NCI-H2196 treated with DMSO at 0.1 percent for 48 hours (cell line): ENCODE results near the gene BRD9.
"Not testable (repeated sequence)": the region's sequence is repeated elsewhere in the genome, so short reads cannot be mapped to it uniquely, and the experiment has no call there.

Source experiments
- DNase-seq: peaks from one replicate; lab custom pipeline; 2025; ENCODE audit not compliant: unreplicated experiment; lab: John Stamatoyannopoulos, UW

BRD9 gene

DNA sequence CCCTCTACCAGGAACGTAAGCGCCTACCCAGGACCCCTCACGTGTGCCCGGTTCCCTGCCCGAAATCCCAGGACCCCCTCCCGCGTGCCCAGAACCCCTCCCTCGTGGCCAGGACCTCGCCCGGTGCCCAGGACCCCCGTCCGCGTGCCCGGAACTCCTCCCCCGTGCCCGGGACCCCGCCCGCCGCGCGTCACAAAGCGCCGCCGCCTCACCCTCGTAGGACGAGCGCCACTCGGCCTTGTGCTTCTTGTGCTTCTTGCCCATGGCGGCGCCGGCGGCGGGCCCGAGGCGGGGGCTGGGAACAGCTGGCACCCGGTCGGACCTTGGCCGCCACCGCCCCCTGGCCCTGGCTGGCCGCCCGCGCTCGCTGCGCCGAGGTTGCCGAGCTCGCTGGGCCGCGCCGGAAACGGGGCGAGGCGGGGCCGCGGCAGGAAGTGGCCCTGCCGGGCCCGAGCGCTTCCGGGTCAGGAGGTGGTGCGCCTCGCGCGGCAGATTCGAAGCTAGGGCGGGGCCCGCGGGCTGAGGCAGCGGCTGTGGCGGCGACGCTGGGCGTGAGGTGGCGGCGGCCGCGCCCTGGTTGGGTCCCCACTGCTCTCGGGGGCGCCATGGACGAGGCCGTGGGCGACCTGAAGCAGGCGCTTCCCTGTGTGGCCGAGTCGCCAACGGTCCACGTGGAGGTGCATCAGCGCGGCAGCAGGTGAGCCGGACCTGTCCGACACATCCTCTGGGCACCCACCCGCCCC is at the start of gene BRD9, which contains the start of gene TRIP13:
Gene BRD9 (minus strand): TSS at position 408 of the 743 bp plus-strand sequence. CDS start 144 bp downstream, at position 264.
Gene TRIP13 (plus strand): TSS at position 491 of the 743 bp plus-strand sequence. CDS start 115 bp downstream, at position 606.
- DNase-seq, result peak; percentile 71

DNA sequence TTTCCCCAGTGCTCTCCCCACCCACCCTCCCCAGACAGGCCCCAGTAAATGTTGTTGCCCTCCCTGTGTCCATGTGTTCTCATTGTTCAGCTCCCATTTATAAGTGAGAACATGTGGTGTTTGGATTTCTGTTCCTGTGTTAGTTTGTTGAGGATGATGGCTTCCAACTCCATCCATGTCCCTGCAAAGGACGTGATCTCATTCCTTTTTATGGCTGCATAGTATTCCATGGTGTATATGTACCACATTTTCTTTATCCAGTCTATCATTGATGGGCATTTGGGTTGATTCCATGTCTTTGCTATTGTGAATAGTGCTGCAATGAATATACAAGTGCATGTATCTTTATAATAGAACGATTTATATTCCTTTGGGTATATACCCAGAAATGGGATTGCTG is 48.1 kb upstream of the BRD9 start:
- DNase-seq, result not testable (repeated sequence)

DNA sequence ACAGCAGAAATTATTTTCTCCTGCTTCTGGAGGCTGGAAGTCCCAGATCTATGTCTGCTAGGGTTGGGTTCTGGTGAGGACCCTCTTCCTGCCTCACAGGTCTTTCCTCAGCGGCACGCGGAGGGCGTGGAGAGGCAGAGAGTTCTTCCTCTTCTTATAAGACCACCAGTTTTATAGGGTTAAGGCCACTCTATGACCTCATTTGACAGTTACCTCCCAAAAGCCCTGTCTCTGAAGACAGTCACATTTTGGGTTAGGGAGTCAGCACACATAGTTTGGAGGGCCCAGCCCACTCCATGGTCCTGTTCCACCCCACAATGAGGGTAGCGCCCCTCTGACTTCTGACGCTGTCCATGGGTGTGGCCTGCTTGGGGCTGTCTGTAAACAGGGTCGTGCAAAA is 46.8 kb upstream of the BRD9 start:
- DNase-seq, result no peak

DNA sequence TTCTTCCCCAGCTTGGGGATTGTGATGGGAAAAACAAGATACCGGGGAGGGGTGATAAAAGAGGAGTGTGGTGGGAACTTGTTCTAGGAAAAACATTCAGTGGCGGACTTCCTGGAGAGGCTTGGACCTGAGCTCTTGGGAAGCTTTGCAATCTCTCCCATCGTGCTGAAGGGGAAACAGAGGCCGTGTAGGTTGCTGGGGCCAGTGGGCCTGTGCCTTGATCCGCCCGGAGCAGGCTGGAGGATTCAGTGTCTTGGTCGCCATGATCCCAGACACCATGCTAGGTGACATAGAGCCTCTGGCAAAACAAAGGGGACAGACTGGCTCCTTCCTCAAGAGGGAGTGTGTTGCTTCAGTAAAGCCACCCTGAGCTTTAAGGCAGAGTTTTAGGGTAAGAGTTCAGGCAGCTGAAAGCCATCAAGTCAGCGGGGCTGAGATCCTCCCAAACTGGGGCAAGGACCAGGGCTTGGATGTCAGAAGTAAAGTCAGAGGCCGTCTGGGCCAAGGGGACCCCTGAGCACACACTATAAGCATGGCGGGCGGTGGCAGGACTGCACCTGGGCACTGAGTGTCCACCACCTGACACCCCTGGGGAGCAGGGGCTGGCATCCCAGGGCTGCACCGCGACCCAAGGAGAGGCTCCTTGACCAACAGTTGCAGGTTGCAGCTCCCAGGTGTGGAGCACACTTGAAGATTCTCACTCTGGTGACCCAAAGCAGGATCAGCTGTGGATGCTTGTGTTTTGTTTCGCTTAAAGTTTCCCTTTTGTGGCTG is 44.7 kb upstream of the BRD9 start:
- no peak for DNase-seq

DNA sequence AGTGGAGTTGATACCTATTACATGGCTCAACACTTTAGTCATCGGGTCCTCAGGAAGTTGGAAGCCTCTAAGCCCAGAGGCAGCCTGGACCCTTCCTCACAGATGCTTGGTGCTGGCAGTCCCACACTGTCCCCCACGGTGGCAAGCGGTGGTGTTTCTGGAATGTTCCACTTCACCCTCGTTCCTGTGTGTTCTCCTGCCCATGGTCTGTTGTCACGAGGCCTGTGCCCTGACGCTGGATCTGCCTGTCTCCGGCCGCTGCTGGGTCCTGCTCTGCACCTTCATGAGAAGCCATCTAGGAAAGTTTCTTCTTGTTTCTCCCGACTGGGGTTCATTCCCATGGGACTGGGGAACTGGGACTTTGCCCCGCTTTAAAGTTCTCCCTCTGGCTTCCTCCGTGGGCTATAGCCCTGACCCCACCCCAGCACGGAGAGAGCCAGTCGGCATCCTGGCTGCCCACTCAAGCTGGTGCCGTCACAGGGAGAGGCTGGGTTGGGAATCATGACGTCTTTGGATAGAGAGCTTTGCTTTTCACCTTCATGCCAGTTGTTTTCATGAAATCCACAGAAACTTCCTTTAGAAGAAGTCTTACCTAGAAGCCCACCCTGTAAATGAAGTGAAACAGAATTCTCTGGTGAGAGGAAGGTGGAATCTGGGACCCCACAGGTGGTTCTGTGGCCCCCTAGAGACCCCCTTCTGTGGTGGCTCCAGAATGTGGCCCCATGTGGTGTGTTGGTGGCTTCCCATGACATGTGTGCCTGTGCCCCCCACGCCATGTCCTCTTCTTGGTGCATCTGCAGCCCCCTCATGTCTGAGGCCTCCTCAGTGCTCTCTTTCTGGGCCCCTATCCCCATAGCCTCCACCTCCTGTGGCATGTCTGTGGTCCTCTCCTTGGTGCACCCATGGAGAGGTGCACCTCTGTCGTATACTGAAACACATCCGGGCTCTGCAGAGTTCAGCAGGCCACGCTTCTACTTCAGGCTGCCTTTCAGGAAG is 43.8 kb upstream of the BRD9 start:
- DNase-seq, result no peak

DNA sequence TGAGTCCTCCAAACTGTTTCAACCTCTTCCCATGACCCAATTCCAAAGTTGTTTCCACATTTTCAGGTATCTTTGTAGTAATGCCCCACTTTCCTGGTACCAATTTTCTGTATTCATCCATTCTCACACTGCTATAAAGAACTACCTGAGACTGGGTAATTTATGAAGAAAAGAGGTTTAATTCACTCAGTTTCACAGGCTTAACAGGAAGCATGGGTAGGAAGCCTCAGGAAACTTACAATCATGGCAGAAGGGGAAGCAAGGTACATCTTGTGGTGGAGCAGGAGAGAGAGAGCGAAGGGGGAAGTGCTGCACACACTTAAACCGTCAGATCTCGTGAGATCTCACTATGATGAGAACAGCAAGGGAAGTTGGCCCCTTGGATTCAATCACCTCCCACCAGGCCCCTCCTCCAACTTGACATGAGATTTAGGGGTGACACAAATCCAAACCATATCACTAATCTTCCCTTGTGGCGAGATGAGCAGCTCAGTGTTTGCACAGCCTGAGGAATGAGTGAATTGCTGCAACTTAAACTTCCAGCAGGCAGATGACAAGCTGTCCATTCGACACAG is 43.0 kb upstream of the BRD9 start:
- DNase-seq, result no peak

DNA sequence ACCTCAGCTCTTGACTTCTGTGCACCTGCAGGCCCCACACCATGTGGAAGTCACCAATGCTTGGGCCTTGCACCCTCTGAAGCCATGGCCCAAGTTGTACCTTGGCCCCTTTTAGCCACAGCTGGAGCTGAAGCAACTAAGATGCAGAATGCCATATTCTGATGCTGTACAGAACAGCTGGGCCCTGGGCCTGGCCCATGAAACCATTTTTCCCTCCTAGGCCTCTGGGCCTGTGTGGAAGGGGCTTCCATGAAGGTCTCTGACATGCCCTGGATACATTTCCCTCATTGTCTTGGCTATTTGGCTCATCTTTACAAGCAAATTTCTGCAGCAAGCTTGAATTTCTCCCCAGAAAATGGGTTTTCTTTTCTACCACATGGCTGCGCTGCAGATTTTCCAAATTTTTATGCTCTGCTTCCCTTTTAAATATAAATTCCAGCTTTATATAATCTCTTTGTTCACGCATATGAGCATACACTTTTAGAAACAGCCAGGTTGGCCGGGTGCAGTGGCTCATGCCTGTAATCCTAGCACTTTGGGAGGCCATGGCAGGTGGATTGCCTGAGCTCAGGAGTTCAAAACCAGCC is 41.9 kb upstream of the BRD9 start:
- DNase-seq, result not testable (repeated sequence)

DNA sequence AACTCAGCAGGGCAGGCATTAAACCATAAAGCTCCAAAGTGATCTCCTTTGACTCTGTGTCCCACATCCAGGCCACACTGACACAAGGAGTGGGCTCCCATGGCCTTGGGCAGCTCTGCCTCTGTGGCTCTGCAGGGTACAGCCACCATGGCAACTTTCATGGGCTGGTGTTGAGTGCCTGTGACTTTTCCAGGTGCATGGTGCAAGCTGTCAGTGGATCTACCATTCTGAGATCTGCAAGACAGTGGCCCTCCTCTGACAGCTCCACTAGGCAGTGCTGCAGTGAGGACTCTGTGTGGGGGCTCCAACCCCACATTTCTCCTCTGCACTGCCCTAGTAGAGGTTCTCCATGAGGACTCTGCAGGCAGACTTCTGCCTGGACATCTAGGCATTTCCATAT is 41.4 kb upstream of the BRD9 start:
- not testable (repeated sequence) for DNase-seq

DNA sequence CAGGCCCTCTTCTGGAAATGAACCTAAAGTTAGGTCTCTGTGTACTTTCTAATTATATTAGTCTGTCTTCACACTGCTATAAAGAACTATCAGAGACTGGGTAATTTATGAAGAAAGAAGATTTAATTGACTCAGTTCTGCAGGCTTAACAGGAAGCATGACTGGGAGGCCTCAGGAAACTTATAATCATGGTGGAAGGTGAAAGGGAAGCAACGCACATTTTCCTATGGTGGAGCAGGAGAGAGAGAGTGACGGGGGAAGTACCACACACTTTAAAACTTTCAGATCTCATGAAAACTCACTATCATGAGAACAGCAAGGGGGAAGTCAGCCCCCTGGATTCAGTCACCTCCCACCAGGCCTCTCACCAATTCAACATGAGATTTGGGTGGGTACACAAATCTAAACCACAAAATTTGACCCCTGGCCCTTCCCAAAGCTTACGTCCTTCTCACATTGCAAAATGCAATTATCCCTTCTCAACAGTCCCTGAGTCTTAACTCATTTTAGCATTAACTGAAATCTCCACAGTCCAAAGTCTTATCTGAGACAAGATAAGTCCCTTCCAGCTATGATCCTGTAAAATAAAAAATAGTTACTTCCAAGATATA is 40.8 kb upstream of the BRD9 start:
- no peak for DNase-seq

DNA sequence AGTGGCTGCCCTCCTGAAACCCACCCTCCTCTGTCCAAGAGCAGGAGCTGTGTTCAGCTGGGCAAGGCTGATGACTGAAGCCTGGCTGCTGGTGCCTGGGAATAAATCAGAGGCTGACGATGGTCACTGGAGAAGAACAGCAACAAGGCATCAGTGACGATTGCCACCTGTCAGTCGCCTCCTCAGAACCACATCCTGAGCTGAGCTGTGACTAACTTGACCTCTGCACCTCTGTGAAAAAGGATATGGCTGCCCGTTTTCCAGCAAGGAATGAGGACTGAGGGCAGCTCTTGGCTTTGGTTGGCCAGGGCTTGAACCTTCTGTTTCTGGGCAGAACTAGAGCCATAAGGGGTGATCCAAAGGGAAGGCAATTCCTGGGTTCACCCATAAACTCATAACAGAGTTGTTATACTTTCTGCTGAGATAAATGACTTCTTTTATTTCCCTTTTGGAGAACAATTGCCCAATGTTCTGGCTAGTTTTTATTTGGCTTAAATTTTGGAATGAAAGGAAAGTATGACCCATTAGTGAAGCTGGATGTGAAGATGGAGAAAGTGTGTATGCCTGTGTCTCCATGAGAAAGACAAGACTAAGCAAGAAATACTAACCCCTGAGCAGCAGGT is 40.1 kb upstream of the BRD9 start:
- no peak for DNase-seq

DNA sequence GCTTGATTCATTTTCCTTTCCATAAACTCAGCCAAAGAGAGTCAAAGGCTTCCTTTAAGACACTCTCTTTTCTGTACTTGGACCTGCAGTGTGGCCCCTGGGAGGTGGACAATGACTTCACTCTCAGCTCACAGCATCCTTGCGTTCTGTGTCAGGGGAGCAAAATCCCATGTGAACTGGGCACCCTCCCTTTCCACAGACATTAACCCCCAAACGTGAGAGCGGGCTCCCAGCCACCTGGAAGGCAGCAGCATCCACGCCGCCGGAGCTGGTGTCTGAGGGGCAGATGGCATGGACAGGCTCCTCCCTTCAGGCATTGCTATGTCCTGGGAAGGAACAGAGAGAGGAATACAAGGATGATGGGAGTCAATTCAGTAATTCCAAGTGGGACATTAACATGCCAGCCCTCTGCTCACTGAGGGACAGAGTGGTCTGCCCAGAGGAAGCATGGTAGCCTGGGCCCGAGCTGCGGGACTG is 39.6 kb upstream of the BRD9 start:
- DNase-seq, result no peak

DNA sequence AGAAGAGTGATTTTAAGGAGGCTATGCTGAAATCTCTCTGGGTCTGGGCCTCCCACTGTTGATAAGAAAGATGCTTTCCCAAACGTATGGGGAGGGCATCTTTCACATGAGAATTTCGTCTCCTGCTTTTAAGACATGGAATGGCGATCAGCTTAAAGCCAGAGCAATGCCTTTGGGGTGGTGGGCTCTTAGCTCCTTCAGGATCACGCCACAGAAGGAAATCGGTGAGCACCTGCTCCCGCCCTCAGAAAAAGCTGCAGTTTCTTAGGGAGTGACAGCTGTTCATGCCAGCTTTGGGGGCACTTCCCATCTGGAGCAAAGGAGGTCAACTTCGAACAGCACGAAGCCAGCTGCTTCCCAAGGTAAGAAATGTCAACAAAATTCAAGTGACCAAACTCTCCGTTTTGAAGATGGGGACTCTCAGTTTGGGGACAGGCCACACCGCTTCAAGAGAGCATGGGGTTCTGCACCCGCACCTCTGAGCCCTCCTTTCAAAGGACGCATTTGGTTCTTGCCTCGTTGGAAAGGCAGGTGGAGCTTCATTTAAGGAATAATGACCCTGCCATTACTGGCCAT is 39.1 kb upstream of the BRD9 start:
- no peak for DNase-seq

DNA sequence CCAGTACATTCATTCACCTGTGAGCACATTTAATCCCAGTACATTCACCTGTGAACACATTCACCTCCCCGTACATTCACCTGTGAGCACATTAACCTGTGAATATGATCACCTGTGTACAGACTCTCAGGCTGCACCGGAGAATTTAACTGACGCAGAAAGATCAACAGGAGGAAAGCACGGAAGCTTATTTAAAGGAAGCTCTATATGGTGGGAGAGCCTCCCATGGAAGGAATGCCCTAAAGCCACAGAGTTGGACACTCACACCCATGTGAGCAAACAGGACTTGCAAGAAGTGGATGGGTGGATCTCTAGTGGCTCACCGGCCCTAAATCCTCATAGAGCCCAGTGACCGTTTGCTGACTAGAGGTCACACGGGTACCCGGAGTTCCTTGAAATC is 38.3 kb upstream of the BRD9 start:
- no peak for DNase-seq

DNA sequence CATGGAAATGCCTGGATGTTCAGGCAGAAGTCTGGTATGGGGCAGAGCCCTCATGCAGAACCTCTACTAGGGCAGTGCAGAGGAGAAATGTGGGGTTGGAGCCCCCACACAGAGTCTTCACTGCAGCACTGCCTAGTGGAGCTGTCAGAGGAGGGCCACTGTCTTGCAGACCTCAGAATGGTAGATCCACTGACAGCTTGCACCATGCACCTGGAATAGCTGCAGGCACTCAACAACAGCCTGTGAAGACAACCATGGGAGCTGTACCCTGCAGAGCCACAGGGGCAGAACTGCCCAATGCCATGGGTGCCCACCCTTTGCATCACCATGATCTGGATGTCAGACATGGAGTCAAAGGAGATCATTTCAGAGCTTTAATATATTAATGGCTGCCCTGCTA is 37.0 kb upstream of the BRD9 start:
- no peak for DNase-seq

DNA sequence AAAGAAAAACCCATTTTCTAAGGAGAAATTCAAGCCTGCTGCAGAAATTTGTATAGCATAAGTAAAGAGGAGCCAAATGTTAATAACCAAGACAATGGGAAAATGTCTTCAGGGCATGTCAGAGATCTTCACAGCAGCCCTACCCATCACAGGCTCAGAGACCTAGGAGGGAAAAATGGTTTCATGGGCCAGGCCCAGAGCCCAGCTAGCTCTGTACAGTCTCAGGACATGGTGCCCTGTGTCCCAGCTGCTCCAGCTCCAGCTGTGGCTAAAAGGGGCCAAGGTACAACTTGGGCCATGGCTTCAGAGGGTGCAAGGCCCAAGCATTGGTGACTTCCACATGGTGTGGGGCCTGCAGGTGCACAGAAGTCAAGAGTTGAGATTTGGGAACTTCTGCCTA is 36.6 kb upstream of the BRD9 start:
- DNase-seq, result not testable (repeated sequence)

DNA sequence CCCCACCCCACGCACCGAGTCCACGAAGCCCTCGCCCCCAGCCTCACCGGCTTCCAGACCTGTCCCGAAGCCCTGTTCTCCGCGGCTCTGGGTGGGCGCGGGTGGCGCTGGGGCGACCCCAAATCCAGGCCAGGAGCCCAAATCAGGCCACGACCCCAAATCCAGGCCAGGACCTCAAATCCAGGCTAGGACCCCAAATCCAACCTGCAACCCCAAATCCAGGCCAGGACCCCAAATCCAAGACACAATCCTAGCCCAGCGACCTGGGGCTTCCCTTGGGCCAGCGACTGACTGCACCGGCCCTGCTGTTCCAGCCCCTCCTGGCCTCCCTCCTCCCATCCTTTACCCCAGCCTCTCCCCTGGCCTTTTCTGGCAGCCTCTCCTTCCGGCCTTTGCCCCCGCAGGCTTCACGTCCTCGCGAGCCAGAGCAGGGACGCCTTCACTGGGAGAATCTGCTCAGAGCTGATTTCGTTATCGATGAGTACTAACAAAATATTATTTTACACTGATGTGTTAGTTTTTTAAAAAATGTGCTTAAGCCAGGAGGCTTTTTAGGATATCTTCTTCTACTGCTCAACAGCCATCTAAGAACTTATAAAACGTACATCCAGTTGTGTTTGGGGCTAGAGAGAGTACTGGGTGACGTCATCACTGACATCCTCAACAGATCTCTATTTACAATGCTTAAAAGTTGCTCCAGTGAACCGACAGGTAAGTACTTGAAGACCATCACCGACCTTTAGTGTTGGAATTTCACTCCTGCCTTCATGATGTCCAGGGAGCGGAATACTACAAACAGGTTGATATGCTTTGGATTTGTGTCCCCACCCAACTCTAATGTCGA is 34.8 kb upstream of the BRD9 start:
- no peak for DNase-seq

DNA sequence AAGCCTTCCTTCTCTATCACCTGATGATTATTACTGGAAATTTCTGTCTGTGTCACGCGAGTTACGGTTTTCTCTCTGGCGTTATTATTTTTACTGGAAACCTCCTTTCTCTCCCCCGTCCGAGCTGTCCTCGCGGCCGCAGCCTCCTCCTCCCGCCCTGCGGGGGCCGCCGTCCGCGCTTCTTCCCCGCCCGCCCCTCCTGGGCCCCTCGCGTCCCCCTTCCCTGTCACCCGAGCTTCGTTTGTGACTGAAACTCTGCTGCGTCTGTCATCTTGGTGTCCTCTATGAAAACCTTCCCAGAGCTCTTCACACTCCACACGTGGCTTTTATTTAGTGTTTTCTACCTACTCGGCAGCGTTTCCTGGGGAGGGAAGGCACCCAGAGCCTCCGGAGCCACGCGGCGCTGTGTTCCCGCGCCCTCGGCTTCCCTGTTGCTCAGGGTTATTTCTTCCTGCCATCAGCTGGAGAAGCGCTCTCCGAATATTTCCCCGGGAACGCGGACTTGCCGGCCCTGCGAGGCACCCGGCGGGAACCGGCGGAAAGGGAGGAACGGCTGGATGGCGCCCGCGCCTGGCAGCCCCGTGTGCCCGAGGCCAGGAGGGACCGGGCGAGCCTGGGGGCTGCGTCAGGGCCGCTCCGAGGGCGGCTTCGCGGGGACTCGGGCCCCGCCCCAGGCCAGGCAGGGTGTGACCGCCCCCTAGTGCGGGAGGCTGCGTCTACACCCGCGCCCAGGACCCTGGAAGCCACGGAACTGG is 34.0 kb upstream of the BRD9 start:
- DNase-seq, result no peak
